ENCODE data around the gene LRRC8A.

GRCh38 chr9:128909859-128910258 lies 27.9 kb downstream of the LRRC8A start:
- no peak for TF ChIP-seq CTCF (IDR thresholded peaks at IDR 0.05)
- no peak for TF ChIP-seq EP300 (IDR thresholded peaks at IDR 0.05)
- TF ChIP-seq POLR2AphosphoS5 (IDR thresholded peaks at IDR 0.05): no peak
- no peak for TF ChIP-seq POLR2A (IDR thresholded peaks at IDR 0.05)
